Activated gamma-delta T cell treated with Interleukin-2 at 50 U/mL for 16 hours (primary cell): ENCODE results near the gene HCRTR2.
"Not testable (repeated sequence)": the region's sequence is repeated elsewhere in the genome, so short reads cannot be mapped to it uniquely, and the experiment has no call there.

Experiments used
- DNase-seq: peaks from one replicate; pipeline ENCODE4 v3.0.0-alpha.2; 2020

HCRTR2 gene

GRCh38 chr6:55220961-55221360 is 46.6 kb downstream of the HCRTR2 start:
- DNase-seq, result no peak

DNA sequence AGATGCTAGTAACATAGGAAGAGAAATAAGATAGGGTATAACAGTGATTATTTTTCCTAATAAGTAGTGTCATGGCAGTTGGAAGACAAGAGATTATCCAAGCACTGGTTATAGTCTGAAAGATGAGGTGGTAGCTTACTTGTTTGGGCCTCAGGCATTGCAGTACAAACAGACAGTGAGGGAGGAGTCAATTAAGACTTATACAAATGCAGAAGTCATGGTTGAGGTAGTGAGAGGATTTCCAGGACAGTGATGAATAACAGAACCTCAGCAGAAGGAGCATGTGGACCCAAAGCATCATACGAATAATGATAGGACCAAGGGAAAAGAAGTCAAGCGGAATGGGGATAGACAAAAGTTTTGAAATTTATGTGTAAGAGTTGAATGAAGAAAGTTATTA is 53.5 kb downstream of the HCRTR2 start:
- no peak for DNase-seq

DNA sequence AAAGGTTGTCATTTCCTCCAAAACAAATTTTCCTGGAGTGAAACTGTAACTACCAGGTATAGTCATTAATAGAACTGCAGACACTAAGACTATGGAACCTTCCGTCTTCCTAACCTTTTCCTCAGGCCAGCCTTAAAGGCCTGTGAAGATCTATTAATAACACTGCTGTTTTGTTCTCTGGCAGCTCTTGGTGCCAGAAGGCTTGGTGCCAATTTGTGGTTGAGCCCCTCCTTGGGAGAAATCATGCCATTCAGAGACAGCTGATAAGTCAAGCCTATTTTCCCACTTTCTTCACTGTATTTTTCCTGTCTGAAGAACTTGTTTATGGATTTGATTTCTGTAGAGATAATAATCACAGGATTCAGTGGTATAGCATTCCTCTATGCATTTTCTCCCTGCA is 64.8 kb downstream of the HCRTR2 start:
- no peak for DNase-seq

DNA sequence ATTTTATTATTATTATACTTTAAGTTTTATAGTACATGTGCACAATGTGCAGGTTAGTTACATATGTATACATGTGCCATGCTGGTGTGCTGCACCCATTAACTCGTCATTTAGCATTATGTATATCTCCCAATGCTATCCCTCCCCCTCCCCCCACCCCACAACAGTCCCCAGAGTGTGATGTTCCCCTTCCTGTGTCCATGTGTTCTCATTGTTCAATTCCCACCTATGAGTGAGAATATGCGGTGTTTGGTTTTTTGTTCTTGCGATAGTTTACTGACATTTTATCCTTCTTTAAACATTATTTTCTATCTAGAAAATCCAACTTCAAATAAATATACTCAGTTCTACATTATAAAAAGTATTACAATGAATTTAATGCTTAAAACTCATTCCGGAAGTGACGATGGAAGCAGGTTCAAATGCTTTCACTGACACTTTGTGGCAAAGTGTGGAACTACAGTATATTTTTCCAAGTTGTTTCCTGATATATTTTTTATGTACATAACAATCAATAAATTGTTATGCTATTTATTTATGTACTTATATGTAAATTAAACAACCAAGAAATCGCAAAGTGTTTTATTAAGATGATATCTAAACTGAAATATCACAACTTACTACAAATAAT is 66.8 kb downstream of the HCRTR2 start:
- DNase-seq, result not testable (repeated sequence)

GRCh38 chr6:55250400-55250799 is 76.1 kb downstream of the HCRTR2 start:
- no peak for DNase-seq

DNA sequence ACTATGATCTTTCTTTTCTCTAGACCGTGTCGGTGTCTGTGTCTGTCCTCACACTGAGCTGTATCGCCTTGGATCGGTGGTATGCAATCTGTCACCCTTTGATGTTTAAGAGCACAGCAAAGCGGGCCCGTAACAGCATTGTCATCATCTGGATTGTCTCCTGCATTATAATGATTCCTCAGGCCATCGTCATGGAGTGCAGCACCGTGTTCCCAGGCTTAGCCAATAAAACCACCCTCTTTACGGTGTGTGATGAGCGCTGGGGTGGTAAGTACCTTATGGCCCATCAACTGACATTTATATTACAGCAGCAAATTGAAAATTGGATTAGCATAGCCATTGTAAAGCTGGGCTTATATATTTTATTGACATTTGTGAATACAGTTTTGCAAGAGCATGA is 80.8 kb downstream of the HCRTR2 start:
- DNase-seq, result no peak

GRCh38 chr6:55260181-55260580 is 85.9 kb downstream of the HCRTR2 start:
- no peak for DNase-seq

GRCh38 chr6:55265409-55266114 is 91.2 kb downstream of the HCRTR2 start:
- no peak for DNase-seq

GRCh38 chr6:55266896-55267295 is 92.6 kb downstream of the HCRTR2 start:
- DNase-seq, result no peak

DNA sequence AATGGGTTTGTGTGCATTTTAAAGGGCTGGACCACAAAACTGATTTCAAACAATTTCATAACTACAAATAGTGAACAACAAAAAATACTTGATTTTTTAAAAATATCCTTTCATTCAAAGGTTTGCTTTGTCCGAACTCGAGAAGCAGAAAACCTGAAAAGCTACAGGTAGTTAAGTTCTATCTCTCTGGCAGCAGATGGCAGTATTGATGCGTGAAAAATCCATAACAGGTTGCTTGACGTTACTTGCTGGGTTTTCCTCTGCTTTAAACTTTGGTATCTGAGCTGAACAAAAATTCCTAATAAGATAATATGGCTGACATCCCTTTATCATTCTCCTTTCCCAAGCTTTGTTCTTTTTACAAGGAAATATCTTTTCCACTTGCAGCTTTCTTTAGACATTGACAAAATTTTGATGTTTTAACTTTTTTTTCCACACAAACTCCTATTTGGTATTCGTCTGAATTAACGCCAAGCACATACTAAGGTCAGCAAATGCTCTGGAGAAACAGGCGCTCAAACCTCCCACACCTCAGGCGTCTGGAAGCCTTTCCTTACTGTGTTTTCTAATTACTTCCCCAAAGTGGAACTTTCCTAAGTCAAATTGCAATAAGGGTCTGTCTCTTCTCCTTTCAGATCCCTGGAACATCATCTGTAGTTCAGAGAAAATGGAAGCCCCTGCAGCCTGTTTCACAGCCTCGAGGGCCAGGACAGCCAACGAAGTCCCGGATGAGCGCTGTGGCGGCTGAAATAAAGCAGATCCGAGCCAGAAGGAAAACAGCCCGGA is 102.6 kb downstream of the HCRTR2 start:
- DNase-seq, result no peak

GRCh38 chr6:55277646-55278045 is 103.3 kb downstream of the HCRTR2 start:
- DNase-seq, result no peak

GRCh38 chr6:55281215-55281614 is 106.9 kb downstream of the HCRTR2 start:
- DNase-seq, result no peak

DNA sequence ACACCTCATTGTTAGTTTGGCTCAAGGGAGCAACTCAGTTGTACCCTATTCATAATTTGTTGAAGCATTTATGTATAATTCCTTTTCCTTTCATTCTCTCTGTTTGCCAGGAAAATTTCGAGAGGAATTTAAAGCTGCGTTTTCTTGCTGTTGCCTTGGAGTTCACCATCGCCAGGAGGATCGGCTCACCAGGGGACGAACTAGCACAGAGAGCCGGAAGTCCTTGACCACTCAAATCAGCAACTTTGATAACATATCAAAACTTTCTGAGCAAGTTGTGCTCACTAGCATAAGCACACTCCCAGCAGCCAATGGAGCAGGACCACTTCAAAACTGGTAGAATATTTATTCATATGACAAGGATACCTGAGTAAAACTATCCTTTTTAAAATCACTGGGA is 107.8 kb downstream of the HCRTR2 start:
- no peak for DNase-seq

DNA sequence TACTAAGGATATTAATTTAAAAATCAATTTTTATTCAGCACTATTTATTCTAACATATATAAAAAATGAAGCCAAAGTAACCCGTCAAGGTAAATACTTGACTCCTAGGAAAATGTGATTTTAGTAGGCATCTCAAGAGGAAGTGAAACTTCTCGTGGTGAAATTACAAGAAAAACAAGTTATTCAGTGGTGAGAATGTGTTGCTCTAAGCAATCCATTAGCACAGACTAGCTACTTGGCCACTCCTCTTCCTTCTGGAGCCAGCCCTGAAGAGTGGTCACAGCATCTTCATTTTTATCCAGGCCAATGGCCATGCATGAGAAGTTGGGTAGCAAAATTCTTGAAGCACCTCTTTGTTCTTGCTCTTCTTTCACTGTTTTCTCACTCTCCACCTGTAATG is 112.5 kb downstream of the HCRTR2 start:
- no peak for DNase-seq

- DNase-seq, result no peak
Measured at GRCh38 chr6:55290736-55291135, 116.4 kb downstream of the HCRTR2 start.

GRCh38 chr6:55293116-55293515 is 118.8 kb downstream of the HCRTR2 start:
- no peak for DNase-seq

- DNase-seq, result not testable (repeated sequence)
Measured at GRCh38 chr6:55297214-55297613, 122.9 kb downstream of the HCRTR2 start.

GRCh38 chr6:55299286-55299985 is 125.1 kb downstream of the HCRTR2 start:
- DNase-seq, result no peak

- DNase-seq, result no peak
Measured at GRCh38 chr6:55304747-55305146, 130.4 kb downstream of the HCRTR2 start.

GRCh38 chr6:55319961-55320695 is 145.8 kb downstream of the HCRTR2 start:
- DNase-seq, result no peak

- no peak for DNase-seq
Measured at GRCh38 chr6:55320696-55321086, 146.4 kb downstream of the HCRTR2 start.

GRCh38 chr6:55327169-55327568 is 152.9 kb downstream of the HCRTR2 start, which contains the start of gene GFRAL:
GFRAL (plus strand) TSS chr6:55327469; CDS start chr6:55327555, 86 bp downstream.
- no peak for DNase-seq
